ENCODE measurements around the gene RIPOR1.

RIPOR1 gene

GRCh38 chr16:67544844-67545664, 16.4 kb downstream of the RIPOR1 start:
- H3K4me3 ChIP-seq (ENCODE audit: low read depth, low read length): no peak overlapping the region
- no peak for TF ChIP-seq CTCF (IDR thresholded peaks at IDR 0.05; ENCODE audit: borderline replicate concordance, insufficient read depth, low read depth, low read length)

- no peak overlapping the region for H3K4me3 ChIP-seq (ENCODE audit: low read depth, low read length)
- no peak for TF ChIP-seq CTCF (IDR thresholded peaks at IDR 0.05; ENCODE audit: borderline replicate concordance, insufficient read depth, low read depth, low read length)
Observed at GRCh38 chr16:67545665-67546024, 17.0 kb downstream of the RIPOR1 start.

- no peak overlapping the region for H3K4me3 ChIP-seq (ENCODE audit: low read depth, low read length)
- TF ChIP-seq CTCF (IDR thresholded peaks at IDR 0.05; ENCODE audit: borderline replicate concordance, insufficient read depth, low read depth, low read length): no peak
Observed at GRCh38 chr16:67546091-67546501, 17.5 kb downstream of the RIPOR1 start.

- TF ChIP-seq CTCF (IDR thresholded peaks at IDR 0.05; ENCODE audit: borderline replicate concordance, insufficient read depth, low read depth, low read length): peak; percentile 98
- H3K4me3 ChIP-seq (ENCODE audit: low read depth, low read length): no peak overlapping the region
Observed at GRCh38 chr16:67546761-67547422, 18.3 kb downstream of the RIPOR1 start.

- TF ChIP-seq CTCF (IDR thresholded peaks at IDR 0.05; ENCODE audit: borderline replicate concordance, insufficient read depth, low read depth, low read length): no peak
- peak overlapping the region; percentile 16 for H3K4me3 ChIP-seq (ENCODE audit: low read depth, low read length)
Observed at GRCh38 chr16:67547423-67548264, 19.0 kb downstream of the RIPOR1 start.

GRCh38 chr16:67548265-67549126, 19.9 kb downstream of the RIPOR1 start:
- H3K4me3 ChIP-seq (ENCODE audit: low read depth, low read length): no peak overlapping the region
- no peak for TF ChIP-seq CTCF (IDR thresholded peaks at IDR 0.05; ENCODE audit: borderline replicate concordance, insufficient read depth, low read depth, low read length)

Data from GM12875 (cell line).